HG03159 (cell line): ENCODE results near the gene SF3B6.
A peak's percentile ranks its signal among the peaks of the same experiment; 100 is the strongest.
"Not testable (repeated sequence)": the region's sequence is repeated elsewhere in the genome, so short reads cannot be mapped to it uniquely, and the experiment has no call there.

Experiments used
- ATAC-seq: cut with Tn5 transposase; IDR thresholded peaks from one replicate; pipeline ENCODE4 v1.9.1; 2021; ENCODE audit warnings: mild to moderate bottlenecking, moderate library complexity; ENCODE audit not compliant: unreplicated experiment

Gene SF3B6, protein sequence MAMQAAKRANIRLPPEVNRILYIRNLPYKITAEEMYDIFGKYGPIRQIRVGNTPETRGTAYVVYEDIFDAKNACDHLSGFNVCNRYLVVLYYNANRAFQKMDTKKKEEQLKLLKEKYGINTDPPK

DNA sequence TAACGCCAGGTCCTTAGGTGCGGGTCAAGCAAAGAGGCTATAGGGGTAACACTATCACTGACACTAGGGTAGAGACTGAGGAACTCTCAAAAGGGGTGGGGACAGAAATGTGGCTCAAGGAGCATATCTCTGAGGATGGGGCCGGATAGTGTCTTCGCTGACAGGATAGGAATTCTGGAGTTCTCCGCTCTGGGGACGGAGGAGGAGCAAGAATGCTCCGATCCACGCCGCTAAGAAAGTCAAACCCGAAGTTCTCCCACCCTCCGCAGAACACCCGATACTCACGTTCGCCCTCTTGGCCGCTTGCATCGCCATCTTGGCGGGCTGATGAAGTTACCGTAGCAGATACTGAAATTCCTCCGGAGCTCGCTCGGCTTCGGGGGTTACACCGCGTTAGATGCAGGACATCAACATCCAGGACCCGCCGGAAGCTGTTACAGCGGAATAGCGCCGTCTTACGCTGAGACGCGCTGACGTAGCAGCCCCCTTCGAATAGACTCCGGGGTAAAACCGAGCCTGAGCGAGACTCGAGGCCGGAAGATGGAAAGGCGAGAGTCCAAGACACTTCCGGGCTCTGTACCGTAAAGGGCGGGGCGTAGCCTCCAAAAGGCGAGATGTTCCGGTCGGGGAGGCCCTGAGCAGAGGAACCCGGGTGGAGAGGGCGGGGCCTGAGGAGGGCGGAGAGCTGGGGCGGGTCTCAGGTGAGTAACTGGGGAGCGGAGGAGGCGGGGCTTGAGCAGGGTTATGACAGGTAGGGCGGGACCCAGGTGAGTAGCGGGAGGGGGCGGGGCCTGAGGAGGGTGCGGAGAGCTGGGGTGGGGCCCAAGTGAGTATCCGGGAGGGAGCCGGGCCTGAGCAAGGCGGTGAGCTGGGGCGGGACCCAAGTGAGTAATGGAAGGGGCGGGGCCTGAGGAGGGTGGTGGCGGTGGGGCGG lies at the start of gene SF3B6:
Gene SF3B6, minus strand, starts transcription at position 412 of the 934 bp plus-strand sequence. Its CDS starts 97 bp downstream, at position 315.
- peak; percentile 96 for ATAC-seq

- ATAC-seq, result peak; percentile 13
Observed at GRCh38 chr2:24123922-24124580, 47.9 kb upstream of the SF3B6 start.

- peak; percentile 89 for ATAC-seq
Observed at GRCh38 chr2:24123195-24123921, 47.2 kb upstream of the SF3B6 start, which contains the start of the genes FAM228B and PFN4. Gene FAM228B, plus strand, starts transcription at chr2:24123469. Its CDS starts 893 bp downstream, at chr2:24124362. Gene PFN4, minus strand, starts transcription at chr2:24123334. Its CDS starts 799 bp downstream, at chr2:24122535.

GRCh38 chr2:24122366-24123194 lies 46.5 kb upstream of the SF3B6 start:
- ATAC-seq, result no peak

DNA sequence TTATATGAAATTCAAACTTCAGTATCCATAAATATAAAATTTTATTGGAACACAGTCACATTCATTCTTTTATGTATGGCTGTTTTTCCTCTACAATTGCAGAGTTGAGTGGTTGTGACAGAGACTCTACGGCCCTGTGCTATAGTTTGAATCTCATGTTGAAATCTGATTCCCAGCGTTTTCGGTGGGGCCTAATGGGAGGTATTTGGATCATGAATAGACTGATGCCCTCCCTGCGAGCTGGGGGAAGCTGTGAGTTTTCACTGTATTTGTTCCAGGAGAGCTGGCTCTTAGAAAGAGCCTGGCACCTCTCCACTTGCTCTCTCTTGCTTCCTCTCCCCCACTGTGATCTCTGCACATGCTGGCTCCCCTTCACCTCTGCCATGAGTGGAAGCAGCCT lies 45.3 kb upstream of the SF3B6 start:
- no peak for ATAC-seq

GRCh38 chr2:24121066-24121465 lies 44.9 kb upstream of the SF3B6 start:
- ATAC-seq, result no peak

DNA sequence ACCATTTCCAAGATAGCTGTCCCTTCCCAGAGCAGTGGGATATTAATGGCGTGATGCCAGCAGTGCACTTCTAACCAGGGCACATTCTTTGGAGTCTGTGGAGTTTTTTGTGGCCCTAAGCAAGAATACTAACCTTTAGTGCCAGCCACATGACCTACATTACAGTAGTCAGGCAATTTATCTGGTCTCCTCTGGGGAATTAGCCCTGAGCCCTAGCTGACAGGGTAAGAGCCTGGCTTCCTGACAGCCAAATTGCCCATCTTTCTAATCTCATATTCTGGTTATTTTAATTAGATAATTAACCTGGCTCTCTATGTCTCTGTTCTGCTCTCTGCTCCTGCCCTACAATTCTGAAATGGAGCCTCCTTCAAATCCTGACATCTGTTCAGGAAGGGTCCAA lies 41.8 kb upstream of the SF3B6 start:
- ATAC-seq, result no peak

- no peak for ATAC-seq
Observed at GRCh38 chr2:24115057-24115456, 38.9 kb upstream of the SF3B6 start.

DNA sequence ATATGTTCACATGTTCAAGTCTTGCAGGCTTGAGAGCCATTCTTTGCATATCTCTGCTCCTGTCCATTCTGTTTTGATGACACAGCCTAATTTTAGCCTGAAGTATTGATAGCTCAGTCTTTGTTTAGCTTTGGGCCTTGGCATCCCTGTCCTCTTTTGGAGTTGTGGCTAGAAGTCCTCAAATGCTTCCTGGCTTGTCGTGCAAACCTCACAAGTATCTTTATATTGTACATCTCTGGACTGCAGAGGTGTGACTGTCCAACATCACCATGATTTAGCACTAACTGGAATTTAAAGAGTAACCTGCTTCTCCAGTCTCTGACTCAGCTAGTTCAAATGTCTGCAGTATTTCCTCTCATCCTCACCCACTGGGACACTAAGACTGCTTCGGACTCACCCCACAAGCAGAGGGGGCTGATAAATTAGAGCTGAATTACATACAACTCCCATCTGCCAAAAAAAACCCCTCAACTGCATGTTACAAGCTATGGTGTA lies 35.3 kb upstream of the SF3B6 start:
- ATAC-seq, result no peak

DNA sequence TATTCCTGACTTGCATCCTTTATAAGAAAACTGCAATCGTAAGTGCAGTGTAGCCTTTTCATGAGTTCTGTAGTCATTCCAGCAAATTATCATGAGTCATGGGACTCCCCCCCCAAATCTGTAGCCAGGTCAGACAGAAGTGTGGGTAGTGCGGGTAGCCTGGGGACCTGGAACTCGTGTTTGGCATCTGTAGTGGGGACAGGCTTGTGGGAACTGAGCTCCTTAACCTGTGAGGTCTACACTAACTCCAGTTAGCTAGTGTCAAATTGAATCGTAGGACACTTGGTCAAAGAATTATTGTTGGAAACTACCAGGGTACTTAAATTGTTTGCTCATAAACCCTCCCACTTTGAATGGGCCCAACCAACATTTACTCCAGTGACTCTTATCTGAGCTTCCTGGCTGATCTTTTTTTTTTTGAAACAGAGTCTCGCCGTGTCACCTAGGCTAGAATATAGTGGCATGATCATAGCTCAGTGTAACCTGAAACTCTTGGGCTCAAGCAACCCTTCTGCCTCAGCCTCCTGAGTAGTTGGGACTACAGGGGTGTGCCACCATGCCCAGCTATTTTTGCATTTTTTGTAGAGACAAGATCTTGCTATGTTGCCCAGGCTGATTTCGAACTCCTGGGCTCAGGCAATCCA lies 34.7 kb upstream of the SF3B6 start:
- ATAC-seq, result no peak

DNA sequence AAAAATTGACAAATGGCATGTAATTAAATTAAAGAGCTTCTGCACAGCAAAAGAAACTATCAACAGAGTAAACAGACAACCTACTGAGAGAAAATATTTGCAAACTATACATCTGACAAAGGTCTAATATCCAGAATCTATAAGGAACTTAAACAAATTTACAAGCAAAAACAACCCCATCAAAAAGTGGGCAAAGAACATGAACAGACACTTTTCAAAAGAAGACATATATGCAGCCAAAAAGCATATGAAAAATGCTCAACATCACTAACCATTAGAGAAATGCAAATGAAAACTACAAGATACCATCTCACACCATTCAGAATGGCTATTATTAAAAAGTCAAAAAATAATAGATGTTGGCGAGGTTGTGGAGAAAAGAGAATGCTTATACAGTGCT lies 33.3 kb upstream of the SF3B6 start:
- ATAC-seq, result not testable (repeated sequence)

- ATAC-seq, result no peak
Observed at GRCh38 chr2:24107336-24107735, 31.2 kb upstream of the SF3B6 start.

DNA sequence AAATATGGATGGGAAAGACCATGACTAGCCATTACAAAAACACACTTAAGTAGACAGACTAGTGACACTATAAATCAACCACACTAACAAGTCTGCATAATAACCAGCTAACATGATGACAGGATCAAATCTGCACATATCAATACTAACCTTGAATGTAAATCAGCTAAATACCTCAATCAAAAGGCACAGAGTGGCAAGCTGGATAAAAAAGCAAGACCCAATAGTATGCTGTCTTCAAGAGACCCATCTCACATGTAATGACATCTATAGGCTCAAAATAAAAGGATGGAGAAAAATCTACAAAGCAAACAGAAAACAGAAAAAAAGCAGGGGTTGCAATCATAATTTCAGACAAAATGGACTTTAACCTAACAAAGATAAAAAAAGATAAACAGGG lies 30.7 kb upstream of the SF3B6 start:
- no peak for ATAC-seq

- no peak for ATAC-seq
Observed at GRCh38 chr2:24105816-24106215, 29.7 kb upstream of the SF3B6 start.

DNA sequence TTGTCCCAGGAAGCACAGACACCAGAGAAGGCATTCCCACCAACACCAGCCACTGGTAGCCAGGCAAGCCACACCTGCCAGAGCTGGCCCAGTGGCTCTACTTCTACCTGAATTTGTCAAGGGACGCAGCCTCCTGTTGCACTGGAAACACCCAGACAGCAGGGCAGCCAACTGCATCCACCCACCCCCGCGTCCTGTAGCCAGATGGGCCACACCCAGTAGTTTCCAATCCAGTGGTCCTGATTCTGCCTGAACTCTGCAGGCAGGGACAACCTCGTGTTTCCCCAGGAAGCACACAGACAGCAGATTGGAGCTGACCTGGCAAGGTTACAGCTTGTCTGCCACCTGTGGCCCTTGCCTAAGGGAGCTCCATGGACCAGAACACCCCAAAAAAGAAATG lies 28.8 kb upstream of the SF3B6 start:
- no peak for ATAC-seq

DNA sequence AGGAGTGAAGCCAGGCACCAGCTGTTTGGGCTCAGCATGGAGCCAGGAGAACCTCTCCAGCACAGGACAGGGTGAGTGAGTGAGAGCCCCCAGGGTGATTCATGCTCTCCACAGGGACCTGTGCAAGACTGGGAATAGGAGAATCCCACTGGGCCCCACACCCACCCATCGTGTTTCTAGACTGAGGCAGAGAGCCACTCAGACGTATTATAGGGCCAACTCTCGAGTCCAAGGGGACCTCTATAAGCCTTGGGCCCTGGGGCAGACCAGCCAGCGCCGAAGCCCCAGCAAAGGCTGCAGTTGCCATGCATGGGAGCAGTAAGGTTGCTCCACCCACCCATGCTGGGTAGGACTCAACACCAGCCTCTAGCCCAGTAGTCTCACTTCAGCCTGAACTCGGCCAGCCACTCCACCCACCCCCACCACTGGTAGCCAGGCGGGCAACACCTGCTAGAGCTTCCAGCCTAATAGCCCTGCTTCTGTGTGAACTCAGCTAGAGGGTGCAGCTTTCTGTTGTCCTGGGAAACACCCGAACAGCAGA lies 28.1 kb upstream of the SF3B6 start:
- ATAC-seq, result no peak

DNA sequence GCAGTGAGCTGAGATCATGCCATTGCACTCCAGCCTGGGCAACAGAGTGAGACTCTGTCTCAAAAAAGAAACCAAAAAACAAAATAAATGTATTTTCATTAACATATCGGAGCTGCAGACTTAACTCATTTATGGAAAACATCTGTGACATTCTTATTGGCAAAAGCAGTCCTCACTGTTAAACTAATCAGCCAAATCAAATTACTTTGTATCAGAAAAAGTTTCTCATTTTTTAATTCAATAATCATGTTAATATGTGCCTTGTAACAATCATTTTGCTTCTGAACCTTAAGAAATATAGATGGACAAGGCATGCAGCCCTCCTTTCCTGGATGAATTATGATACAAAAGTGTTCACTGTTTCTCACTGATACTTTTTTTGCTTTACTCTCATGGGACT lies 26.6 kb upstream of the SF3B6 start:
- no peak for ATAC-seq

DNA sequence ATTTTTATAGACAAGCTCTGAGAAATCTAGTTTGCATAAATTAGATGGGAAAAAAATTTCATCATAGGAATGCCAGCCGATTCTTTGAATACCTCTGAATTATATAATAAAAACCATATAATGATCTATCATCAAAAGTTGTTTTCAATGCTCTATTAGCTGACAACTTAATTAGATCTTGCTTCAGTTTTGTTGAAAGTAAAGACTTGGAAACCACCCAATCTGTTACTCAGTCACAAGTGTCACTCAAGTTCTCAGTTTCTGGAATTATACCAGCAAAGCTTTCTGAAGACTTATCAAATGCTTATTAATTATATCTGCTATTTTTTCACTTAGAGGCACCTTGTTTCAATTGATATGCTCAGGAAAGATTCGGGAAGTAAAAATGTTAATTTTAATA lies 25.9 kb upstream of the SF3B6 start:
- no peak for ATAC-seq

DNA sequence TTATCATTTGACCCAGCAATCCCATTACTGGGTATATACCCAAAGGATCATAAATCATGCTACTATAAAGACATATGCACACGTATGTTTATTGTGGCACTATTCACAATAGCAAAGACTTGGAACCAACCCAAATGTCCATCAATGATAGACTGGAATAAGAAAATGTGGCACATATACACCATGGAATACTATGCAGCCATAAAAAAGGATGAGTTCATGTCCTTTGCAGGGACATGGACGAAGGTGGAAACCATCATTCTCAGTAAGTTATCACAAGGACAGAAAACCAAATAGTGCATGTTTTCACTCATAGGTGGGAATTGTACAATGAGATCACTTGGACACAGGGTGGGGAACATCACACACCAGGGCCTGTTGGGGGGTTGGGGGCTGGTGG lies 24.6 kb upstream of the SF3B6 start:
- ATAC-seq, result not testable (repeated sequence)
